Limb (tissue), 2 donors: ENCODE data around the gene PTPRC.

ENCODE experiments used
- DNase-seq, 2 donors: peaks; one replicate each; pipeline ENCODE4 v3.0.0-alpha.2; 2016; ENCODE audit errors: extremely low spot score in 2 of 2

The PTPRC gene

DNA sequence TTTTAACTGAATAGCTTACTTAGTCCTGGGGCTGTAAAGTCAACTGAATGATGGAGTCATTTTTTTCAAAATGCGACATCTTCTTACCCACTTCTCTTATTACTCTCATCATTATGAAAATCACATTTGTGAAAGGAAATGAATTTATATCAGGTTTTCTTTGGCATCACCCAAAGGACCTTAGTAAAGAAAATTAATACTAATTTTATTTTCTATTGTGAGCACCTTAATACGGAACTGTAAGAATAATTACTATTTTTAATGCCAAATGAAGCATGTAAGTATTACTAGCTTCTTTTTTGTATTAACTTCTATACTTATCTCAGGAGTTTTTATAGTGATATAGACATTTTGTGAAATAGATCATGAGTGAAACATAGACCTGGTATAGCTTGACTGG is 30.9 kb downstream of the PTPRC start:
- DNase-seq, result no peak

GRCh38 chr1:198671136-198671535 is 32.3 kb downstream of the PTPRC start:
- DNase-seq, result no peak

DNA sequence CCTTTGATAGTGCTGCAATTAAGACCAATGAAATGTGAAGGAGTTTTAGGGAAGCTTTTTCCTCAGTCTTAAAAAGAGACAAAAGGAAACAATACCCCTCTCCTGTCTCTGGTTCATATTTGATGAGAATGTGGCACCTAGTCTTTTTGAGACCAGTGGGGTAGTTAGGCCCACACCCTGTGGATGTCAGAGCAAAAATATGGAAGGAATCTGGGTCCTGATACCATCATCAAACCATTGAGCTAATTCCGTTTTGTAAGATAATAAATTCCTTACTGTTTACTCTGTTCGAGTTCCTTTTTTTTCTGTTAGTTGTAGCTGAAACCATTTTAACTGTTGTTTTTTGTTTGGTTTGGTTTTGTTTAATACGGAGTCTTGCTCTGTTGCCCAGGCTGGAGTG is 33.3 kb downstream of the PTPRC start:
- DNase-seq, result no peak

GRCh38 chr1:198674009-198674408 is 35.2 kb downstream of the PTPRC start:
- DNase-seq, result no peak

GRCh38 chr1:198676253-198676652 is 37.4 kb downstream of the PTPRC start:
- no peak for DNase-seq

- no peak for DNase-seq
Measured at GRCh38 chr1:198677027-198677426, 38.2 kb downstream of the PTPRC start.

DNA sequence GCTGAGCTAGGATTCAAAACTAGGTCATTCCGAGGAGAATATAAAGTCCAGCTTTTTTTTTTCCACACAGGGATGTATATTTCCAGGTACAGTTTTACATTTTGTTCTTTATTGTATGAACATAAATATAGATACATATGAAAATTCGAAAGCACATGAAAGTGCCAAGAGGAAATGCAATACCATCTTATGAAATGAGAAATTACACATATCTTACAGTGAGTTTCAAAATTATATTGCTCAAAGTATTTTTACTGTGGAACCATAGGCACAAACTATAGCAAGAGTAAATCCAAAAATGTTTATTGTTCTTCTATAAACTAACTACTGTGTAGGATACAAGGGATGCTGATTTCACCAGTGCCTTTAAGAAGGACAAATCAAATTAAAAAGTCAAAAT is 39.0 kb downstream of the PTPRC start:
- no peak for DNase-seq

GRCh38 chr1:198678301-198678836 is 39.5 kb downstream of the PTPRC start:
- DNase-seq, result no peak

DNA sequence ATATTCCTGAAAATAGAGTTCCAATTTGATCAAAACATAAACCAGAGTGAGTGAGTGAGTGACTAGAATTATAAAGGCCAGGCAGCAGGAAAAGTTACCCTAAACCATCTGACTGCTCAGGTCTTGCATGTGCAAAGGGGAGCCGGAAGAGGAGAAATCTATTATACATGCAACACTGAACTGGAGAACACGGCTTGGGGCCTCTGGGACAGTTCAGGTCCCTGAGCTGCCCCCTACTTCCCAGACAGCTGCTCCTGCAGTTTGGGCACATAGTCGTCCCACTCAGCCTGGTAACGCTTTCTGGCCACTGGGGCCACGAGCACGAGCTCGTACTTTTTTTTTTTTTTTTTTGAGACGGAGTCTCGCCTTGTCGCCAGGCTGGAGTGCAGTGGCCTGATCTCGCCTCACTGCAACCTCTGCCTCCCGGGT is 40.1 kb downstream of the PTPRC start:
- no peak for DNase-seq

- DNase-seq, result no peak
Measured at GRCh38 chr1:198679535-198680173, 40.8 kb downstream of the PTPRC start.

GRCh38 chr1:198680174-198680875 is 41.5 kb downstream of the PTPRC start:
- no peak for DNase-seq

DNA sequence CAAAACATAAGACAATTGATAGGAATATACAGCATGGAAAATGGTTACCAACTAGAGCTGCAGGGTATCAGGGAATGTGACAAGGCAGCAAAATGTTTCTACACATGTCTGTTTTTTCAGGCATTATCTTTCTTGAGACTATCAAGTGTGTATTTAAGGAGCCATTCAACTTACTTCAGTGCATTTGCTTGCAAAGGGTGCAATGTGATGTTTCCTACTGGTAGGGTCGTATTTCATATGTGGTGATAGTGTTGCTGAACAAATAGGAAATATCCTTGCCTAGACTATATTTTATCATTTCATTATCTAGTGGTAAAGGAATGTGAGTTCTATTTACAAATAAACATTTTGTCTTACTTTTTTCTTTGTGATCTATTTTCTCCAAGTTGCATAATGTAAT is 42.4 kb downstream of the PTPRC start:
- DNase-seq, result no peak

DNA sequence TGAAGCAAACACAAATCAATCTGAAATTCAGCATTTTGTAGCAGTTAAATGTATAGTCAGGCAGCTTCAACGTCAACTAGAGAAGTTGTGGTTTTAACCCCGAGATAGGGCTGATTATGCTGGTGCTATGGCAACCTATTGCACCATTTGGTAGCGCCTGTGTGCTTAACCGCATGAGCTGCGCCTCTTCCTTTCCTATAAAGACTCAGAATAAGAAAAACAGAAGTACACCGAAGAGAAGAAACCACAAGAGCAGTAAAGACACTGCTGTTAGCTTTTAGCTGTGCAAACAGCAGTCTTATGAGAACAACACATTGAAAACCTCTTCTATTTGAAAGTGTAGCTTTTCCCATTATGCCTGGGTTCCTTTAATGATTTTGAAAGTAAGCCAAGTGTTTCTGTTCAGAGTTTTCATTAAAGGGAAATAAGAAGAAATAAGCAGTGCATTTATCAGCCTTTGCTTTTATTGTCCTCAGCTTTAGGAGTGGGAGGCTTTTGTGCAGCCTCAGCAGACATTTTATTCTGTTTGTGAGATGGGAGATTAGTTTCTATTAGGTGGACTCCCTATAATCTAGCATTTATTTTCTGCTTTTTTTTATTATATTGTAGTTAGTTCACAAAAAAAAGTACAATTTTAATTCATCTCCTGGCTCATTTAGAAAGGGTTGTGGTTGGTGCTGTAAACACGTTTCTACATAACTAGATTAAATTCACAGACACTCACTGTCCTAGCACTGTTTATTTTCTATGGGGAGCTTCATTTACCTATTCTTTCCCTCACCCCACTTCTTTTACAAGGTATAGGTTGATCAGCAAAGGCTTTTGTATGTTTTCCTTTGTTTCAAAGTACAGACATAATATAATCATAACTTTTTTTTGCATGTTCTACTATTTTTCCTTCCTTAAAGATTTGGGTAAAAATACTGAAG is 43.3 kb downstream of the PTPRC start:
- peak; percentile 48 to 64 for DNase-seq

- DNase-seq, result no peak
Measured at GRCh38 chr1:198682850-198683249, 44.0 kb downstream of the PTPRC start.

DNA sequence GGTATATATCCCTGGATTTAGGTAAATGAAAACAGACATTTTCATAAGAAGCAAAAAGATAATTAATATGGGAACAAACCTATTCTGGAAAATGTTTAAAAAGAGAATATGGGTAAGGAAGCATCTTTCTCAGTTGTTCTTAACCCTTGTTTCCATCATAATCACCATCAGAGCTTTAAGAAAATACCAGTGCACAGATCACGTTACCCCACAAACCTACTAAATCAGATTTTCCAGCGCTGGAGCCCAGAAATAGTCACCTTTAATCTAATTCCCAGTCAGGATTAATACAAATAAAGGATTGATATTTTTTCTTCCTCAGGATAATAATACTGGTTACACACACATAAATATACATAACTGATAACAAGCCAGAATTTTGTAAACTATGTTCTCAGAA is 44.6 kb downstream of the PTPRC start:
- DNase-seq, result no peak

- peak in 1 of 2 donors; percentile 64 for DNase-seq
Measured at GRCh38 chr1:198686069-198686728, 47.4 kb downstream of the PTPRC start.

DNA sequence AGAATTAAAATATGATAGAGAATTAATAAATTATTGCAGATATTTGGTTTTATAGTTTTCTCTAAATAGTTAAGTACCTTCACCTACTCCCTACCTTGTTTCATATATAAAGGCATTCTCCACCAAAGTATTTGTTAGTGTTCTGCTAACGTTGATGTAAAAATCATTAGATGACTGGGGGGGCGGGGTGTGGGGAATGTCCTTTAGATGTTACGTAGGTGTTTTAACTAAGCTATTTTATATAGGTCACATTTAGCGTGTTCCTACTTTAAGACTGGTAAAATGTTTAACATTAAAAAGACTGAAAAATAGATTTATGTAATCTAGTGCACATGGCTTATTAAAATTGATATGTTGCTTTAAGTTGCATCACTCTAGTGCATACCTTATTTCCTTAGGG is 48.6 kb downstream of the PTPRC start:
- DNase-seq, result no peak

DNA sequence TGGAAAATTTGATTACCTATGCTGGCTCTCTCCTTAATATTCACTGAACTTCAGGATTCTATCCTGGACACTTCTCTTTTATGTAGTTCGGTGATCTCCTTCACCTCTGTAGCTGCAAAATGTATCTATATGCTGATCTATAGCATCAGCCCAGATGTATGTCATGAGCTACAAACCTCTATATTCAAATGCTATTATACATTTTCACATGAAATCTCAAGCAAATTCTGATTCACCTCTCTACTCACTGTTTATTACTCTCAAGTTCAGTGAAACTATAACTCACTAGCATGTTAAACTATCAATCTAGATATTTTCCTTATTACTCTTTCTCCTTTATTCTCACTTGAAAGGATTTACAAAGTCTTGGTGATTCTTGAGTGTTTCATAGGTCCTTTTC is 52.2 kb downstream of the PTPRC start:
- no peak for DNase-seq

GRCh38 chr1:198693321-198693720 is 54.5 kb downstream of the PTPRC start:
- DNase-seq, result no peak

GRCh38 chr1:198694542-198694941 is 55.7 kb downstream of the PTPRC start:
- DNase-seq, result no peak

- no peak for DNase-seq
Measured at GRCh38 chr1:198696211-198696610, 57.4 kb downstream of the PTPRC start.
